ENCODE measurements around the gene NRG2.

DNA sequence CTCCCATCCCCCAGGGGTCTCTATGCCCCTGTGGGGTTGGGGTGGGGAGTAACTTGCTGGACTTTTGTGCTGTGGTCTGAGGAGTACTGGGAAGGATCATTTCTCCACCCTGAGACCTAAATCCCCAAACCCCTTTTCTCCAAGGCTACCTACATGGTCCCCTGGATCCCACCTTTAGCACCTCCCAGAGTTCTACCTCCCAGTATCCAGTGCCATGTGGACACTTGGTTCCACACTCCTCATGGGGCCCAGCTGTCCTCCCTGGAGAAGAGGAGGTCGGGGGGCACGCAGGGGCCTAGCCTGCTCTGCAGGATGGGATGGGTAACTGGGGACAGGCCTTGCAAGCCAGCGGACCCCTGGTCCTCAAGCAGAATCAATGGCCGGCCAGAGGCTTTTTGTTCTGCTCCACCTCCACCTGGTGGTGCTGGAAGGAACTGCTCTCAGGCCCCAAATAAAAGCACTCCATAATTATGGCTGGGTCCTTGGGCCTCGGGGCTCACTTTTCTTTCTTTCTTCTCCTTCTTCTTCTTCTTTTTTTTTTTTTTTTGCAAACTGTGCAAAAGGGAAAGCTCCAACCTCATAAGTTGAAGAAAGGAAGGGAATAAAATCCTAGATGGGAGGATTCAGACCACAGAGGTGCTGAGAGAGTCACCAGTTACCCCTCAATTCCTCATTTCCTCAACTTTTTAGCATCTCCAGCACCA lies 179.1 kb downstream of the NRG2 start:
- TF ChIP-seq, protein P1, sequence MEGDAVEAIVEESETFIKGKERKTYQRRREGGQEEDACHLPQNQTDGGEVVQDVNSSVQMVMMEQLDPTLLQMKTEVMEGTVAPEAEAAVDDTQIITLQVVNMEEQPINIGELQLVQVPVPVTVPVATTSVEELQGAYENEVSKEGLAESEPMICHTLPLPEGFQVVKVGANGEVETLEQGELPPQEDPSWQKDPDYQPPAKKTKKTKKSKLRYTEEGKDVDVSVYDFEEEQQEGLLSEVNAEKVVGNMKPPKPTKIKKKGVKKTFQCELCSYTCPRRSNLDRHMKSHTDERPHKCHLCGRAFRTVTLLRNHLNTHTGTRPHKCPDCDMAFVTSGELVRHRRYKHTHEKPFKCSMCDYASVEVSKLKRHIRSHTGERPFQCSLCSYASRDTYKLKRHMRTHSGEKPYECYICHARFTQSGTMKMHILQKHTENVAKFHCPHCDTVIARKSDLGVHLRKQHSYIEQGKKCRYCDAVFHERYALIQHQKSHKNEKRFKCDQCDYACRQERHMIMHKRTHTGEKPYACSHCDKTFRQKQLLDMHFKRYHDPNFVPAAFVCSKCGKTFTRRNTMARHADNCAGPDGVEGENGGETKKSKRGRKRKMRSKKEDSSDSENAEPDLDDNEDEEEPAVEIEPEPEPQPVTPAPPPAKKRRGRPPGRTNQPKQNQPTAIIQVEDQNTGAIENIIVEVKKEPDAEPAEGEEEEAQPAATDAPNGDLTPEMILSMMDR (IDR thresholded peaks at IDR 0.05 in 8 of 11, conservative IDR thresholded peaks at IDR 0.05 in 3 of 11): peak; percentile 70 to 91 (median 84)
- no peak for TF ChIP-seq POLR2AphosphoS5 (IDR thresholded peaks at IDR 0.05)
